GM12875 (cell line): ENCODE data around the gene SASH3.

Experiments
- H3K4me3 ChIP-seq: one replicate; pipeline ENCODE4 v1.5.1; 2011; ENCODE audit warnings: low read depth, low read length, control low read depth
- CTCF ChIP-seq: IDR thresholded peaks from 2 replicates; pipeline ENCODE4 v1.5.1; 2011; ENCODE audit warnings: low read depth, mild to moderate bottlenecking, control low read depth, inconsistent platforms, low read length, moderate library complexity, borderline replicate concordance; ENCODE audit not compliant: insufficient read depth

SASH3 gene

GRCh38 chrX:129791336-129791735, 11.6 kb downstream of the SASH3 start:
- TF ChIP-seq CTCF, result no peak

GRCh38 chrX:129791961-129792570, 12.3 kb downstream of the SASH3 start:
- no peak overlapping the region for H3K4me3 ChIP-seq
- TF ChIP-seq CTCF, result no peak

More at GRCh38 chrX:129791336-129791735, 11.6 kb downstream of the SASH3 start:
- no peak overlapping the region for H3K4me3 ChIP-seq

GRCh38 chrX:129792586-129793291, 13.0 kb downstream of the SASH3 start:
- no peak overlapping the region for H3K4me3 ChIP-seq
- no peak for TF ChIP-seq CTCF

- no peak overlapping the region for H3K4me3 ChIP-seq
- TF ChIP-seq CTCF, result no peak
These were observed 13.9 kb downstream of the SASH3 start for GRCh38 chrX:129793604-129794191.

- H3K4me3 ChIP-seq, result no peak overlapping the region
- TF ChIP-seq CTCF, result no peak
These were observed 15.8 kb downstream of the SASH3 start for GRCh38 chrX:129795584-129795983.

GRCh38 chrX:129797251-129797906, 17.6 kb downstream of the SASH3 start:
- no peak overlapping the region for H3K4me3 ChIP-seq
- TF ChIP-seq CTCF, result no peak
